Measurements from ENCODE around the gene EXTL2.
"Not testable (repeated sequence)": the region's sequence is repeated elsewhere in the genome, so short reads cannot be mapped to it uniquely, and the experiment has no call there.

The EXTL2 gene

GRCh38 chr1:100852976-100853375, 41.7 kb downstream of the EXTL2 start:
- no peak for DNase-seq

GRCh38 chr1:100851726-100852125, 42.9 kb downstream of the EXTL2 start:
- no peak for DNase-seq

GRCh38 chr1:100847361-100848082, 47.1 kb downstream of the EXTL2 start:
- DNase-seq = no peak

GRCh38 chr1:100843160-100843559, 51.5 kb downstream of the EXTL2 start:
- DNase-seq = not testable (repeated sequence)

GRCh38 chr1:100835866-100836842, 58.5 kb downstream of the EXTL2 start:
- DNase-seq = no peak

GRCh38 chr1:100834777-100835660, 59.6 kb downstream of the EXTL2 start:
- no peak for DNase-seq

- no peak for DNase-seq
These were observed 61.8 kb downstream of the EXTL2 start for GRCh38 chr1:100832694-100833428.

GRCh38 chr1:100825666-100826065, 69.0 kb downstream of the EXTL2 start:
- DNase-seq = not testable (repeated sequence)
